HG02852 (cell line): Measurements from ENCODE around the gene PGC.

Experiments
- ATAC-seq: cut with Tn5 transposase; IDR thresholded peaks from one replicate; pipeline ENCODE4 v1.9.1; 2021; ENCODE audit warnings: mild to moderate bottlenecking, moderate library complexity; ENCODE audit not compliant: unreplicated experiment

The PGC gene

DNA sequence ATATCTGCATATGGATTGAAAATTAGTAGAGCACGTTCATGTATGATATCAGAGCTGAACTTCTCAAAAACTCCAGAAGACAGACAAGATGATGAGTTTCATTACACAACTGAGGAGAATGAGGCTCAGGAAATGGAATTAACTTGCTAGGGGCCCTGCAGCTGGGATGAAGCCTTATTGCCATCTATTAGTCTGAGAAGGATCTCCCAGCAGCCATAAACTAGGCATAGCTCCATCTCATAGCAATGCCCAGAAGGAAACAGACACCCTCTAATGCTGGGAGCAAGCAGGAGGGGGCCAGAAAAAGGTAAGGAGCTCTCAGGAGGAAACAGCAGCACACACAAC lies 29.8 kb downstream of the PGC start:
- ATAC-seq = no peak

DNA sequence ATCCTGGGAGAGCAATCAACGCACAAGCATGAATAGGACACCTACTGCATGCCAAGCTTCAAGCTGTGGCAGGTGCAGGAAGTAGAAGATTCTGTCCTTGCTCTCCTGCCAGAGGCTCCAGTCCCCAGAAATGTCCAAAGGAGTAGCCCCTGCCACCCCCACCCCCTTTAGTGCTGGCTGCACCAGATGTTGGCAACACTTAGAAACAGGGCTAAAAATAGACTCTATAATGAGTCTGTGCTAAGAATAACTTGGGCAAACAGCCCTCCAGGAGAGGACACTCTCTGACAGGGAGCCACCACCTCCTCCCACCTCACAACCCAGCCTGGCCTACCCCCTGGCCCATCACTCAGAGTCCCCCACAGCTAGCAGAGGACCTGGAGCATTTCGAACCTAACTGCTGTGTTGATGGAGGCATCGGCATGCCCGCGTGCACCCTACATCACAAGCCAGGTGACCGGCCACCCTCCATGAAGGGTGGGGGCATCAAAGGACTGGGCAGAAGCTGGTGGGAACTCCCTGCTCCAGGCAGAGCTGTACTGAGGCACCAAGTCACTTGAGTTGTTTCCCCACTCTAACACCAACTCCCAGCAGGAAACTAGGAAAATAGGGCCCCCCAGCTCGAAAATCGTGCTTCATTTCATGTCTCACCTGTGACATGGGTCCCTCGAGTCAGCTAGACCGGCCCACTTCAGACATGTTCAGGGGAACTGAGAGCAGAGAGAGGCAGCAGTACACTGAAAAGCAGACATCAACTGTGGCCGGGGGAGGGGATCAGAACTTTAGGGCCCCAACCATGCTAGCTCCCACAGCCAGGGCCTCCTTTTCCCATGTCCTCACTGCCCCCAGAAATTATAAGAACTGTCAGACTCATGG lies 30.4 kb downstream of the PGC start:
- ATAC-seq = no peak

DNA sequence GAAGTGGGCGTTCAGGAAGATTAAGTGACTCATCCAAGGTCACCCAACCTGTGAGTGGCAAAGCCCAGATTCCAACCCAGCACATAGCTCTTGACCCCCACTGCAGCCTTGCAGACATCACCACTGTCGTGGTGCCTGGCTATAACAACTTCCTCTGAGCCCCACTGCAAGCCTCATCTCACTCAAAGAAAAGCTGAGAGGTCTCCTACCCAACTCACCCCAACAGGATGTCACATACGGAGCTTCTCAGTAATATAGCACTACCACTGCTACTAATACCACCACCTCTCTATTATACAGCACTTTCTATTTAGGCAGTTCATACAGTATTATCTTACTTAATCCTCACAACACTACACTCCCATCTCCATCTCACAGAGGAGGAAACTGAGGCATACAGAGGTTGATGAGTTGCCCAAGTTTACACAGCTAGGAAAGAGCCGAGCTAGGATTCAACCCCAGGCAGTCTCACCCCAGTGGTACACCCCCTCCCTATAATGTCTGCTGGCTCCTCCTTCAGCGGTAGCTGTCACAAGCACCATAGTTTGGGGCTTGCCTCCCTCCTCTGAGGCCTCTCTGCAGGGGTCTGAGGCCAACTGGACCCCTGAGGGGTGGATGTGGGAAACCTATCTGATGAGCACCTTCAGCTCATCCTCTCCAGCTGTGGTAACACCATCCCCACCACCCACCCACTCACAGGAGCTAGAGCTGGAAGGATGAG lies 31.2 kb downstream of the PGC start:
- ATAC-seq = no peak

DNA sequence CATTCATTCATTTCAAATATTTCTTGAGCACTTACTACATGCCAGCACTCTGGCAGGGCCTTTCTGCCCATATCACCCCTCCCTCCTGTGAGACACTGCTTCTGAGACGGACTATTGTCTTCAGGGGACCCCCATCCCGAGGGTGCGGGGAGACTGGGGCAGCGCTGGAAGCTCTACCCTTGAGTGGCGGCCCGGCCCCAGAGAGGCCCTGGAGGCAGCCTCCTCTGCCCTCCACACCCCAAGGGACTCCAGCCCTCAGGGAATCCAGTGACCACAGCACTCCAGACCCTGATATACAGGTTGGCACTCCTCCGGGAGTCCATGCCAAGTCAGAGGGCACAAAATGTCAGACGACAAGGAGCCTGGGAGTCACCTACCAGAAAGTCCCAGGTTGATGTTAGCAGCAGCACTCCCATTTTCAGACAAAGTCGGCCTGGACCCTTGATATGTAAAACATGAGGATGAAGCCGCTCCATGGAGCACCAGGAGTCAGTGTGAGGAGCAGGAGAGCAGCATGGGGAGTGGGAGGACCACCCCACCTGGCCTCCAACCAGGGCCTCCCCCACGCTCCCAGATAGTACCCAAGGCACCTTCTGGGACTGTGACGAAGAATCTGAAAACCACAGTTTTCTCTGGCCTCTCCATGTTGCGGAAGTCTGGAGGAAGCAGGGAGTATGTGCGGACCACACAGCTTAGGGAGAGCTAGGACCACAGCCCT lies 32.5 kb downstream of the PGC start:
- ATAC-seq = no peak

DNA sequence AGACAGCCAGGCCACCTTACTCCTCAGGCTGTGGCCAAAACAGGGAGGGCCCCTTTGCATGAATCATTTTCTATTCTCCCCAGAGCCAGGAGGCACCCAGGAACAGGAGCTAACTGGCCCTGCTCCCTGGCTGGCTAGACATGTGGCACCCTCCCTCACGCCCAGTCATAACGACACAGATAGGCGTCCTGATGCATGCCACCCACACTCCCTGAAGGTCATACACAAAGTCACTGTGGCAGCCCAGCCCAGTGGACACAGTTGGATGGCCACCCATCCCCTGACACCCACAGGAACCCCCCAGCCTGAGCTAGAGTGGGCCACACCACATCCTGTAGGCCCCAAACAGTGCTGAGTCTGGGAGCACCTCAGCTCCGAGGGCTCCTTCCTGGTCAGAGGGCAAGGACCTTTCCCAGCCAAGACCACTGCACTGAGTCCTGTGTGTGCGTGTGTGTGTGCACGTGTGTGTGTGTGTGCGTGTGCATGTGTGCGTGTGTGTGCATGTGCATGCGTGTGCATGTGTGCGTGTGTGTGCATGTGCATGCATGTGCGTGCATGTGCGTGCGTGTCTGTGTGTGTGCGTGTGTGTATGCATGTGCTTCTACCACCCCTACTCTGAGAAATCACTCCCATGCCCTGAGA lies 33.4 kb downstream of the PGC start:
- peak; percentile 50 for ATAC-seq

DNA sequence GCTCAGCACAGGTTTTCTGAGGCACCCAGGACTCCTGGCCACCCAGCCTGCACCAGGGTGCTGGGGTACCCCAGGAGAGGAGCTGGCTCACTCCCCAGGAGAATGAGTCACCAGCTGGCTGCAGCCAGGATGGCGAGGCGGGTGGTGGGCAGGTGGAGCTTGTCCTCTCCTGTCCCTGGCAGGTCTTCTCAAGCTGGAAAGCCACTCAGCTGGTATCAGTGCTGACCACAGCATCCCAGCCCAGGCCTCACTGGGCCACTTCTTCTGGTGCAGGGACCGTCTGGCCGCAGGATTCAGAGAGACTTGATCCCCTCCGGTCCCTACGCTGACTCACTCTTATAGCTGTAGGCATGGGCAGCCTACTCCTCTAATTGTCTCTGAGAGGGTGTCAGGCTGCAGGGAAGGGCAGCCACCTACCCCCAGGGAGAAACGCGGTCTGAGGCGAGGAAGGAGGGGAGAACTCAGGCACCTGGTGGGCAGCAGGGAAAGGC lies 34.0 kb downstream of the PGC start:
- ATAC-seq = peak; percentile 23

DNA sequence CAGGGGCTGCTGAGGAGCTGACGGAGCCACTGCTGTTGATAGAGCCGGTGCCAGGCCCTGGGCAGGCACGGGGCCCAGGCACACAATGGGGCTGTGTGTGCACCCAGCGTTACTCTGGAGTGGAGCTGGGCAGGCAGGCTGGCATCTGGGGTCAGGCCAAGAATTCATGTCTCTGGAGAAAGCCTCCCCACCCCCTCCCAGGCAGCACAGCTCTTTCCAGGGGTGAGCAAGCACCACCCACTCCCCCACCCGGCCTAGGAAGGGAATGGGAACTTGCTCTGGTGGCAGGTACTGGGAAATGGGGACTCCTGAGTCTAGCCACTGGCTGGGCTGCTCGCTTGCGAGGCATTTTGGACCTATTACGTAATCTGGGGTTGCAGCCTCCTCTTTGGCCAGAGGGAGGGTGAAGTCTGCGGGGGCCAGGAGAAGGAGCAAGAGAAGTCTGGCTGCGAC lies 34.5 kb downstream of the PGC start:
- no peak for ATAC-seq

DNA sequence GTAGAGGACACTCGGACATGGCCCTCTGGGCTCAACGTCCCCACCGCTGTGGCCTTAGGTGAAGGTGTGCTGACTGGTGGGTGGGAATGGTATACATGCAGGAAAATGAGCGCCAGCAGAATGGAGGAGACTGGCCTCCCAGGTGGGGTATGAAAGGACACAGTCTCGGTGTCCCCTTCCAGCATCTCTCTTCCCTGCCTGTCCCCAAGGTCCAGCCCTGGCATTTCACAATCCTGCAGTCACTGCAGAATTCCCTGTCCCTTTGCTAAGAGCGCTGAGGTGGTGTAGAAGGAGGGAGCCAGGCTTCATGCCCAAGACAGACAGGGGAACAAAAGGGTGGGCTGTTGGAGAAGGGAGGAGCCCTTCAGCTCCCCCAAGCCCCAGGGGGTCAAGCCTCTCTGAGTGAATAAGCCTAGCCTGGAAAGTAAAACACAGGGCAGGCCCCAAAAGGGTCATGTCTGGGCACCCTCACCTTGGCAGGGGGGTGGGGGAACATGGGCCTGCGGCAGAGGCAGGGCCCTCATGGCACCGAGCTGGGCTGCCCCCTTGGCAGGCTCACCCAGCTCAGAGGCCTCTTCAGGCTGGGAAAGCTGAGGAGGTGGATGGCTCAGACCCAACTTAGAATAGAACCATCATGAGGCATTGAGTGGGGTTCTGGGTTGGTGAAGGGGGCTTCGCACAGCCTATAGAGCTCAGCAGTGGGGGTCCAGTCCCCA lies 35.7 kb downstream of the PGC start:
- no peak for ATAC-seq

DNA sequence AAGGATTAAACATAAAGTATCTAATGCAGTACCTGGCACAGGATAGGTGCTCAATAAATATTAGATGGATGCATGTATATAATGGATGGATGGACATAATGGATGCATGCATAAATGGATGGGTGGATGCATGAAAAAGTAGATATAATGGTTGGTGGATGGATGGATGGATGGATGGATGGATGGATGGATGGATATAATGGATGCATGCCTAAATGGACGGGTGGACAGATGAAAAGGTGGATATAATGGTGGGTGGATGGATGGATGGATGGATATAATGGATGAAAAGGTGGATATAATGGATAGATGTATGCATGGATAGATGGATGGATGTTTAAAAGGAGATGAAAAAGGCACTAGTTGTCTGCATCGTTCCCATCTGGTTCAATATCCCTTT lies 37.8 kb downstream of the PGC start:
- no peak for ATAC-seq

DNA sequence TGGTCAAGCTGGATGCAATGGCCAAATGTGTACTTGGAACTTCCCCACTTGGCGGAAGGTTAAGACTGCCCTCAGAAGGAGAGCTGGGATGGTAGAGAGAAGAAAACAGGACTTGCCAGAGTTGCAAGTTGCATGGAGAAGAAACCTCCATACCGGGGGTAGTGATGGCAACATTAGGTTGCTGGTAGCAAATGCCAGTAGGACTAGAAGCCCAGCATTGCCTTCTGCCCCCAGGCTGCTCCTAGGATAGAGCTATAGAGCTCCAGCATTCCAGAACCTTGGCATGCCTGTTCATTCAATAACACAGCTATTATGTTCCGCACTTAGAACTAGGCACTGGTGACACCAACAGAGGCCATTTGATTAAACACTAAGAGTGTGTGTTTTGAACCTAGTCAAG lies 38.3 kb downstream of the PGC start:
- no peak for ATAC-seq

DNA sequence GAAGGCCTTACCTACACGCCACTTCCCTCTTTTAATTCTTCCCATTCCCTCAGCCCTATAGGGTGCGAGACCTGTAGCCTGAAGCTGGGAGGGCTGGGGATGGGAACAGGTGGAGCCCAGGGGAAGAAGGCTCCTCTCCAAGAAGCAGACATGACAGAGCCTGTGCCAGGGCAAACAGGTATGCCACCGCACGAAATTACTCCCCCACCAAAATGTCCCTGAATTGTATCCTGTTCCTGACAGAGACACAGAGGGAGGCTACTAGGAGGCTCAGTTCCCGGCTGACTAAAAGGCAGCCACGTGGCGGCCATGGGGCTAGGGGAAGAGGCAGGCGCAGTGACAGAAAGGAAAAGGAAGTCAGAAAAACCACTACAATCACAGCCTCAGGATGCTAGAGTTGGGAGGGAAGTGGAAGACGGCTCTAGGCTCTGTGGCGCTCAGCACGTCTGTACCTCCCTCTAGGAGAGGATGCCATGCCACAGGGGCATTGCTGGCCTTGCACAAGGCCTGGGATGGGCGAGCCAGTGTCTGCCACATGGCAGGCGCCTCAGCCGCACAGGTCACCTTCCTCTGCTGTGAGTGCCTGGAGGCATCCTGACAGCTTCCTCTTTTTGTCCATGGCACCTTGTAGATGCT lies 39.5 kb downstream of the PGC start:
- no peak for ATAC-seq

DNA sequence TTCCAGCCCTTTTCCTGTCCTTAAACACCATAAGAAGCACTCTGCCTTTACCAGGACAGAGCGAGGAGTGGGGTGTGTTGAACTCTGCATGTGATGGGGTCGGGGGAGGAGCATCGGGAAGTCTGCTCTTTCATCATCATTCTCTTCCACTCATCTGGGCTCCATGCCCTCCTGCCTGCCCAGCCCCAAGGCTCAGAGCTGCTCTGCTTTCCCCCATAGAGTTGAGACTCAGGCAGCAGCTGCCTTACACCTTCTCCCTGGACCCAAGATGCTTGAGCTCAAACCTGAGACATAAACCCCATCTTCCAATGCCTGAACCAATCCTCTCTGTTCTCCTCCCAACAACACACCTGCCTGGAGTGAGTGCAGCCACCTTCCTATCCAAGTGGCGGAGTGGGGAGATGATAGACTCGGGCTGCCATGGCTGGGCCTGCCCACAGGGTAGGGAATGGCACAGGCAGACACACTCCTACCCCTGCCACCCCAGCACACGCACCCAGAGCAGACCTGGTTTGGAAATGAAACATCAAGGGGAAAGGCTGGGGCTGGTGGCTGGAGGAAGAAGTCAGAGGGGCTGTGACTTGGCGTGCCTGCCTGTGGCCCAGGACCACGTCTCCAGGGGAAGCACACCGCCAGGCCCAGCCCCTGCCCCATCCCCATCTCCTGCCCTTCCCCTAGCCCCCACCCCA lies 40.2 kb downstream of the PGC start:
- ATAC-seq = no peak

DNA sequence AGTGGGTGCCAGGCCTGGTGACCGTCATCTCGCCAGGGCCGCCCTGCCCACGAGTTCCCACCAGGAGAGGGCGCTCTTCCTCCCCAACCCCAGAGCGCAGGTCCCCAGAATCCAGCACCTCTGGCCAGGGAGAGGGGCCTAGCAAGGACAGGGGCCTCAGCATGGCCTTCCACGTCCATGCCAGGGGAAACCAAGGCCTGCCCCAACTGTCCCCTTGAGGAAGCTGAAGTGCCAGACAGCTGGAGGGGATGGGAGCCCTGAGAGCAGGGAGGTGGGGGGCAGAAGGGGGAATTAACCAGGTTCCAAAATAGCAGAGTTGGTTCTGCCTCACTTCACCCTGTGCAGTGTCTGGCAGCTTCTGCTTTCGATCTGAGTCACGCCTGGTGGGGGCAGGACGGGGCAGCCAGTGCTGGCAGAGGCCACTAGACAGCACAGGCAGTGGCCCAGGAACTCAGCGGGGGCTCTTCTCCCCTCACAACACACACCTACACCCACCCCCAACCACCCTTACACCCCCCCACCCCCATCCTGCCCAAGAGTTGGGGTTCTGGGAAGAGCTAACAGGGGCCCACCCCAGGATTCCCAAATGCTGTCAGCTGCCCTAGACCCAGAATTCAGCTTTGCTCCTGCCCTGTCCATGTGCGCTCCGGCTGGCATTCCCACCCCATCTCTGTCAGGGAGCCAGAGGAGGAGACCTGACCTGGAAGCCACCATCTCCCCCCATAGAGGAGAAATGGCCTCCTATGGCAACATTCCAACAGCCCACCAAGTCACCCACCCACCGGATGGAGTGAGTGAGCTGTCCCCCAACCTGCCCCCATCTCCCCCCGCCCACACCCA lies 41.0 kb downstream of the PGC start:
- ATAC-seq = peak; percentile 68

DNA sequence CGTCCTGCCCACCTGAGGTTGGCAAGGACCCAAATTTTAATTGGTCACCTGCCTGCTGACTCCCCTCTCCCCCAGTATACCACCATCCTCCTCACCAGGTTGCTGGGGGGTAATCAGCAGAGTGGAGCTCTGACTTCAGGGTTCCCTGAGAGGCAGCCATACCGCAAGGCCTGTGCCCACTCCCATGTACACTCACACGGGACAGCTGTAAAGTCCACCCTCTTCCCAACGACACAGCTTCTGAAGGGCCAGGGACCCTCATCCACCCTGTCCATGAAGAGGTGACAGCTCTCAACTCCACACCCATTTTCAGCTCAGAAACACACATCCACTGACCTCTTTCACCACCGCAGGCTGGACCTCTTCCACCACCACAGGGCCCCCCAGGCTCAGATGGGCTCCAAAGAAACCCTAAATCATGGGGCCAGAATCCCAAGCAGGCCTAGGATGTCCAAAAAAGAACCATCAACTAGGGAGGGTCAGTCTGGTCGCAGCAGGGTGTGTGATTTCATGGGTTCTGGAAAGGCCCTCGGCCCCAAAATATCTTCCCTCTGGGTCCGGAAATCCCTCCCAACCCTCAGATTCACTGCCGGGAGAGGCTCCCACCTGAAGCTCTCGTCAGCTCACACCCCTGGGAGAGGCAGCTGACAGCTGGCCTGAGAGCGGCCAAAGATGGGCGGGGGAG lies 41.7 kb downstream of the PGC start:
- no peak for ATAC-seq

DNA sequence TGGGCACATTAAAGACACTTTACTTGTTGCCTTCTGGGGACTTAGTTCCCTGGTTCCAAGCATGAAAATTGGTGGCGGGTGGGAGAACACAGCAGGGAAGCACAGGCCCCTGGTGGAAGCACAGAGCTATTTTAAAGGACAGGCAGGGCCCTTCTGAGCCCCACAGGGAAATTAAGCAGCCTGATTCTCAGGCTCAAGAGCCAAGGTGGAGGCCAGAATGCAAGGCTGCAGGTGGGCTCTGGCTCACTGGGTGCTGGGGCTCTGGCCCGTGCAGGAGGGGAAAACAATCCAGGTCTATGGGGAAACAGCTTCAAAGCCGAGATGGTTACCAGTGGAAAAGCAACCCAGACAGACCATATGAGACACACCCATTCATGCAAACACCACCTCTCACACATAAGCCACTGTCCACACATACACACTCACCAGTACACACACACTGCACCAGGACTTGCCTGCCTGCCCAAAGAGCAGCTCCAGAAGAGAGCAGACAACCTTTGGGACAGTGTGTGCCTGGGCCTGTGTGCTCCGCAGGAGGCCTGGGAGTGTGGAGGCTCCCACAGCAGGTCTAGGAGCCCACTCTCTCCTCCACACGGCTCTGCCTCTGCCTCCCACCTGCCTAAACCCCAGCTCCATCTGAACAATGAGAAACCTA lies 42.4 kb downstream of the PGC start:
- ATAC-seq = no peak

DNA sequence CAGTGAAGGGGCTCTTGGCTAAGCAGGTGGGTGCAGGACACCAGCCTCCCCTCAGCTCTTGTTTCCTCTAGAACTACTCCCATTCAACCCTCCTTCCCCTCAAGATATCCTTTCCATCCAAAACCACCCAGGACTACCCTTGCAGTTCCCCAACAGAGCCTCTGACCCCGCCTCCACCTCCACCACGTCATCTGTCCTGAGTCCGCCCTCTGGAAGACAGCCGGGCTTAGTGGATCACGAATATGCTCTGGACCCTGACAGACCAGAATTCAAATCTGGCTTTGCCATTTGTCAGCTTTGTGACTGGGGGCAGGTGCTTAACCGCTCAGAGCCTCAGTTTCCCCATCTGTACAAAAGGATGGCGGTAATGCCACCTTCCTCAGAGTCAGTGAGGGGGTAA lies 43.2 kb downstream of the PGC start:
- ATAC-seq = no peak

DNA sequence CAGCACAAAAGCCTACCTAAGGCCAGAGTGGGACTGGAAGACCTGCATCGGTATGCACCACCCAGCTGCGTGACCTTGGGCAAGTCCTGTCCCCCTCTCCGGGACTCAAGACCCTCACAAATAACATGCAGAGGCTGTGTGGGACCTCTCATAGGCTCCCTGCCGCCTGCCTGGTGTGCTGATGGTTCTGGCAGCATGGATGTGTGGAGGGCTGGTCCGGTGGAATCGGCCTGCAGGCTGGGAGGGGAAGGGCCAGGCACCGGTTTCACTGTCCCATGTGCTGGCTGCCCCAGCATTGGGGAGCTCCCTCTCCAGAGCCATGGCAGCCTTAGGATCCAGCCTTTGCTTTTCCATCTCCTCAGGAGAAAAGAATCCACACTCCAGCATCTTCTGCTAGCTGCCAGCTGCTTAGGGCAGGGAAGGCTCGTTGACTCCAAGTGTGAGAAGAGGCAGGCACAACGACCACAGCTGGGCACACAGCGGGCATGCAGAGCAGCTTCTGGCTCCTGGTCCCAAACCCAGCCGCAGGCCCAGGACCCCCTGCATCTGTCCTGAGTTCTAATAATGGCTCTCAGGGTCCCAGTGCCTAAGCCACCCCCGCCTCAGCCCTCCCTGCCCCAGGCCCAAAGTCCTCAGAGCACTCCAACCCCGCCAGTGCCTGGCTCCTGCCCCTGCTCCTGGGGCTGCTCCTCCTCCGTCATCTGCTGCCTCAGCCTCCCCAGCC lies 44.3 kb downstream of the PGC start:
- no peak for ATAC-seq
